ENCODE measurements around the gene SKIC8.
"Not testable (repeated sequence)": the region's sequence is repeated elsewhere in the genome, so short reads cannot be mapped to it uniquely, and the experiment has no call there.

SKIC8 gene

DNA sequence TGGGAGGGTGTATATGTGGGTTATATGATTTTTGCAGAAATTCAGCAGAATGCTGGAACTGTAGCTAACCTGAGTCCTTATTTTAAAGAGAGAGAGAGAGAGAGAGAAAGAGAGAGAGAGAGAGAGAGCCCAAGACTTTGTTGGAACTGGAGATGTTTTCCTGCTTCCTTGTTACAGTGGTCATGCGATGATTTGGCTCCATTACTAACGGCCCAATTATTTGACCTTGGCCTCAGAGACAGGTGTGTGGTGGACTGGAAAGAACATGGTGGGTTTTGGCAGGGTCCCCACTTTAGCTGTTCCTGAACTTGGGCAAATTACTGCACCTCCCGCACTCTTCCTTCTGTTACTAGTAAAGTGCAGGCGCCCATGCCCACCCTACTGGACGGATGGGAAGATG is 50.3 kb downstream of the SKIC8 start:
- DNase-seq, result no peak

DNA sequence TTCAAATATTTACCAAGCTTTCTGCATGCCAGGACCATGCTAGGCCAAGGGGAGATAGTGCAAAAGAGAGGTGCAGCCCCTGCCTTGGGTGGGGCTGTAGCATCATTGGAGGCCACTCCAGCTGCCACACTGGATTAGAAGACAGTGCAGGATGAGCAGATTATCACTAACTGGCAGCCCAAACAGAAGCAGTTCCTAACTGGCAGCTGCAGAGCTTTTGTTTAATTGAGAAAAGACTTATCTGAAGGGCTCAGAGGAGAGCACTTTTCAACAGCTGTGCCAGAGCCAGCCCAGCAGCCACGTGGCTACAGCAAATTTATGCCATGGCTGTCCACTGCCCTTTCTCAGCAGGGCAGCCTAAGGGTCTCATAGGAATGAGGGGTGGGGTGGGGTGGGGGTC is 51.5 kb downstream of the SKIC8 start:
- no peak for DNase-seq

DNA sequence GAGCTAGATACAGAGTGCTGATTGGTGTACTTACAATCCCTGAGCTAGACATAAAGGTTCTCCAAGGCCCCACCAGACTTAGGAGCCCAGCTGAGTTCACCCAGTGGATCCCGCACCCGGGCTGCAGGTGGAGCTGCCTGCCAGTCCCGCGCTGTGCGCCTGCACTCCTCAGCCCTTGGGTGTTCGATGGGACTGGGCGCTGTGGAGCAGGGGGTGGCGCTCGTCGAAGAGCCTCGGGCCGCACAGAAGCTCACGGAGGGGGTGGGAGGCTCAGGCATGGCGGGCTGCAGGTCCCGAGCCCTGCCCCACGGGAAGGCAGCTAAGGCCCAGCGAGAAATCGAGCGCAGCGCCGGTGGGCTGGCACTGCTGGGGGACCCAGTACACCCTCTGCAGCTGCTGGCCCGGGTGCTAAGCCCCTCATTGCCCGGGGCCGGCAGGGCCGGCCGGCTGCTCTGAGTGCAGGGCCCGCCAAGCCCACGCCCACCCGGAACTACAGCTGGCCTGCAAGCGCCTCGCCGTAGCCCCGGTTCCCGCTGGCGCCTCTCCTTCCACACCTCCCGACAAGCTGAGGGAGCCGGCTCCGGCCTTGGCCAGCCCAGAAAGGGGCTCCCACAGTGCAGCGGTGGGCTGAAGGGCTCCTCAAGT is 53.3 kb downstream of the SKIC8 start:
- DNase-seq, result not testable (repeated sequence)

DNA sequence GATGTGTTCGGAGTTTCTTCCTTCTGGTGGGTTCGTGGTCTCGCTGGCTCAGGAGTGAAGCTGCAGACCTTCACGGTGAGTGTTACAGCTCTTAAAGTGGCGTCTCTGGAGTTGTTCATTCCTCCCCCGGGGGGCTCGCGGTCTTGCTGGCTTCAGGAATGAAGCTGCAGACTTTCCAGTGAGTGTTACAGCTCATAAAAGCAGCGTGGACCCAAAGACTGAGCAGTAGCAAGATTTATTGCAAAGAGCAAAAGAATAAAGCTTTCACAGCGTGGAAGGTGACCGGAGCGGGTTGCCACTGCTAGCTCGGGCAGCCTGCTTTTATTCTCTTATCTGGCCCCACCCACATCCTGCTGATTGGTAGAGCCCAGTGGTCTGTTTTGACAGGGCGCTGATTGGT is 54.0 kb downstream of the SKIC8 start:
- not testable (repeated sequence) for DNase-seq

DNA sequence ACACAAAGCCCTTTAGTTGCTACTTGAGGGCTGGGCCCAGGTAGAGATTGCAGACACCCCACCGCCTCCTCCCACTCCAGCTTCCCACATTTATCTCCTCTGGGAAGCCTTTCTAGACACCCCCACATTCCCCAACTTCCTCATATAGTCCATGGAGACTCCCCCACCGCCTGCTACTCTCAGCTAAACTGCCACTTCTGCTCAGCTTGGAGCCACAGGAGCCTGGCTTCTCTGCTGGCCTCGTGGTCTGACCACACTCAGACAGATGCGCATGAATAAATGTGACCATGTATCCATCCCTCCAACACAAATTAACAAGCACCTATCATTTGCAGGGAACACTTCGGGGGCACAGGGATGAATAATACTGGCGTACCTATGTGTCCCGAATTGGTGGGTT is 54.5 kb downstream of the SKIC8 start:
- DNase-seq, result no peak

DNA sequence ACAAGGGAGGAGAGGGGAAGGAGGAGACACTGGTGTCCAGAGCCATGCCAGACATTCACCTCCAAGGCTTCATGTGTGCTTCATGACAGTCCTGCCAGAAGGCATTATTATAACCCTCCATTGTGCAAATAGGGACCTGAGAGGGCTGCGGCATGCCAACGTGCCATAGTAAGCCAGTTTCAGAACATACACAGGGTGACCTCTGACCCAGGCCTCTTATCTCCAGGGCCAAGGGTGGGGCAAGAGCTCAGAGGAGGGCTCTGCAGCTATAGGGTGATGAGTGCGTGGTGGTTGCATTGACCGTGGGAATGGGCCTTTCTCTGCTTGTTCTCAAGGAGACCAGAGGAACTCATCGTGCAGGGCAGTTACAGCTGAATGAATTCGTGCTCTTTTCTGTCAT is 55.3 kb downstream of the SKIC8 start:
- DNase-seq, result no peak

DNA sequence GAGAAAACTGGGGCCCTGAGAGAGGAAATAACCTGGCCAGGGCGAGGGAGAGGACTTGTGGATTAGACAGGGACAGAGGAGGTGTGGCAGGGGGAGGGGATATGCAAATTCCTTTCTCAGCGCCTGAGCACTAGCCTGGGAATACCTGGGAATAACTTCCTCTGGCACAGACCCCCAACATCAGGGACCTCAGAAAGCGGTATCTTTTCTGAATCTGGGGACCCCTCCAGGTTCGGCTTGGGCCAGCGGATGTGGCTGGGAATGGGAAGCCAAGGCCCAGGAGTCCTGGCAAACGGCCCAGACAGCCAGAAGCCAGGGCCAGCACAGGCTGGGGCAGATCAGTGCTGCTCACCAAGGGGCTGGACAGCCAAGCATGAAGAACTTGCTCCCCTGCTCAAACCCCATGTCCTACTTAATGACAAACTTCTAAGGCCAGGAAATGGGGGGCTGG is 55.9 kb downstream of the SKIC8 start:
- no peak for DNase-seq

DNA sequence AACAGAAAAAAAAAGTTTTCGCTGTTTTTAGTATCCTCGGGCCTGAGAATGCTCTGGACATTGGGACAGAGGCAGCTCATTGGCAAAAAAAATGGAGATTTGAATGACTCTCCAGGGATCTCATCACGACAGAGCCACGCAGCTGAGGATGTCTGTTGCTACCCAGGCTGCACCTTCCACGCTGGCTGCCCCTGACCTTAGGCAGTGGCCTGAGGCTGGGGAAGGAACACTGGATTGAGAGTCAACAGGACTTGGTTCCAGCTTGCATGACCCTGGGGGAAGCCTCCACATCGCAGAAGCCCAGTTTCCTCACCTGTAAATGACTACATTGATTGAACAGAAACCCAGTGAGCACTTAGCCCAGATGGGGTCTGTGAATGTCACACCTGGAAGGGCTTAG is 56.4 kb downstream of the SKIC8 start:
- DNase-seq, result no peak

DNA sequence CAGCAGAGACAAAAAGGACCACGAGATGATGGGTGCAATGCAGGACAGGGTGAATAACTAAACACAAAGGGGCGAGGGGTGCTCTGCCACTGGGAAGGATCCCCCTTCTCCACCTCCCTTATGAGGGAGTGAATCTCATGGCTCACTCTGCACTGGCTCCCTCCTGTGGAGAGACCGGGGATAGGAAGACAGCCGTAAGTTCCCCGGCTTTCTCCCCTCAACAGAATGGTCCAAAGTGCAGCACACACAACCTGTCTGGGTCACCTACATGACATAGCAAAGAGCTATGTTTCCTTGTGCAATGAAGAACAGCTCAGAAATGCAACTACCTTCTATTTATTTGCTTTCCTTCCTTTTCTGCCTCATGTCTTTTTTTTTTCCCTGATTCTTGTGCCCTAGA is 57.3 kb downstream of the SKIC8 start:
- peak; percentile 7 for DNase-seq

DNA sequence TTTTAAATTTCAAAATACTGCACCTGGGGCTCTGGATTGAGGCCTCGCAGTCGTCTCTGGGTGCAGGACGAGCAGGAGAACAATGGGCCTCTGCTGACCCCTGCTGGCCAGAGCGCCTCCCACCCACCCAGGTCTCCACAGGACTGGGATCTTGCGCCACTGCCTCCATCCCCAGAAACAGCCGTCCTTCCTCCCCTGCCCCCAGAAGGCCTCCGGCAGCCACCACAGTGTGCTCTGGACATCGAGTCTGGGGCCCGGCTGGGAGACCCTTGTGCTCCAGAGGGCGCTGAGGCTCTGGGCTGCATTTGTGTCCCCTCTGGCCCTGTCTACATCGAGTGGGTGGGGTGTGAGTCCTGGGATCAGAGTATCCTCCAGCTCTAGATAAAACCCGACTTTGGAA is 58.4 kb downstream of the SKIC8 start:
- peak; percentile 52 for DNase-seq

DNA sequence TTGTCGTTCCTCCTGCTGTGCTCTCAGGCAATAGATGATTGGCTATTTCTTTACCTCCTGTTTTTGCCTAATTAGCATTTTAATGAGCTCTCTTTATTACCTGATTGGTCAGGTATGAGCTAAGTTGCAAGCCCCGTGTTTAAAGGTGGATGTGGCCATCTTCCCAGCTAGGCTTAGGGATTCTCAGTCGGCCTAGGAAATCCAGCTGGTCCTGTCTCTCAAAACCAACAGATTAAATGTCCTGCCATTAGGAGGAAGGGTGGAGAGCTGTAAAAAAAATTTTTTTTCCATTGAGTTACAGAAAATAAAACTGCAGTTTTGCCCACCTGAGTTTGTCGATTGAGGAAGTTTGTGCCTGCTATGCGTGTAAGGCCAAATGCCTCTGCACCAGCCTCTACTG is 59.6 kb downstream of the SKIC8 start:
- DNase-seq, result no peak

DNA sequence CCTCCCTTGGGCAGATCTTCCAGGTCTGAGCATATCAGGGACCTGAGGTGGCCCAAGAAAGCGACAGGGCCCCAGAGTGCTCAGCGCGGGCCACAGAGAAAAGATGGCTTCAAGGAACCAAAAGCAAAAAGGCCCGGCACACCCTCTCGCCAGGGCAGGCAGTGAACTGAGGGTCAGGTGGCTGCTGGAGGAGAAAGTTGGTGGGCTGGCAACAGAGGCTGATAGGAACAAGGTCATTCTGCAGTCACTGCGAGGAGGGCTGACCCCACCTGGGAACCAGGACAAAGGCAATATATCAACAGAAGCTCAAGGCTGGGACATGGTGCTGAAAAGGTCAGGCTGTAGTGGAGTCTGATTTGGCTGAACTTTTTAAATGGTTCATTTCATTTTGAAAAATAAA is 62.3 kb downstream of the SKIC8 start:
- DNase-seq, result no peak

DNA sequence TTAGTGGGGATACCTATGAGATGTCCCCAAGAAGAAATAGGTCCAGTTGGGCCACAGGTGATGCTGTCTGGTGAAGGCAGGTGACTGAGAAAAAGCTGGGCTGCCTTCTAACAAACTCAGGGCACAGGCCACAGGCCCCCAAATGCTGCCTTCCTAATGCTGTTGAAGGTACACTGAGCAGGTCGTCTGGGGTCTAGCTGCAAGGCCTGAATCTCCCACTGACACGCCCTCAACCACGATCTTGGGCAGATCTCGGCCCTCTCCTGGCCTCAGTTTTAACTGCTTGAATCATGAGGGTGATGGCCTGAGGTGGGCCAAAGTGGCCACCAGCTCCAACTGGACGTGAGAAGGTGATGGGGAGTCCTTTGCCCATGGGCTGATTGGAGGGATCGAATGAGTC is 62.9 kb downstream of the SKIC8 start:
- DNase-seq, result no peak

DNA sequence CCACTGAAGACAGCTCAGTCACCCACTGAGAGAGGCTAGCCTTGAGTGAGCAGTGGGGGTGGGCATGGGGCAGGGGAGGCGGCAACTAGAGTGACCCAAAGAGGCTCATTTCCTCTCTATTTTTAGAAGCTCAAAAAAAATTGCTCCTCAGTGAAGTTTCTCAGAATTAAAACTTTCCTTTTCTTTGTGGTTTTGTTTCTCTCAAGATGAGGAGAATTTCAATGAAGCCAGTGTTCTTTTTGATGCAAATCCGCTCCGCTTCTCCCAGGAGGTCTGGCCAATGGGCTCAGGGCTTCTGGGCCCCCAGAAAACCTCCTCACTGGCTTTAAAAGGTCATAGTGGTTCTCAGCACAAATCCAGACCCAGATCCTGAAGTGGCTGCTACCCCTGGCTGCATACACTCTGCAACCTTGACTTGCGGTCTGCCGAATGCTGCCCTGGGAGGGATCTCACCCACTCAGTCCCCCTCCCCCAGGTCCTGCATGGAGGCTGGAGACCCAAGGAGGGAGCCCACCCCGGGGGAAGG is 64.8 kb downstream of the SKIC8 start, which contains the start of gene ACSBG1:
ACSBG1 (minus strand) TSS at position 51 of the 526 bp plus-strand sequence. CDS start 64 bp downstream, outside the sequence.
- DNase-seq, result no peak

DNA sequence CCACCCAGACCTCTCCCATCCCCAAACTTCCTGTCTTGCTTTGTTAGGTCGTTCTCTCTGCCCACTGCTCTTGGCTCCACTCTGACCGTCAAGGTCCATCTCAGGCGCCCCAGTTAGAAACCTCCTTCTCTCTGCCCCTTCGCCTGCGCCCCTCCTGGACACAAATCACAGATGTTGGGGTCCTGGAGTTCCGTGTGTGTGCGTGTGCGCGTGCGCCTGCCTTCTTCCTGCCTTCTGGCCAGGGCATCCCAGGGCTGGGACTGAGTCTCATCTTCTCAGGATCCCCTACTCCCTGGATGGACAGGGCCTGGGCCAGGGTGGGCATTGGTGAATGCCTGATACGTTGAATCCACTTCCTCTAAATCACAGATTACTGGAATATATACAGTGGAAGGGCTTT is 65.9 kb downstream of the SKIC8 start:
- no peak for DNase-seq

Data from NCI-H1694 treated with DMSO at 0.1 percent for 48 hours (cell line).